ENCODE results near the gene C16orf54.
A peak's percentile ranks its signal among the peaks of the same experiment; 100 is the strongest.
"Not testable (repeated sequence)": the region's sequence is repeated elsewhere in the genome, so short reads cannot be mapped to it uniquely, and the experiment has no call there.

The C16orf54 gene

GRCh38 chr16:29738514-29738913, 7.3 kb downstream of the C16orf54 start:
- no peak for DNase-seq

- no peak for DNase-seq
These were observed 8.1 kb downstream of the C16orf54 start for GRCh38 chr16:29737713-29738112.

GRCh38 chr16:29736764-29737163, 9.0 kb downstream of the C16orf54 start:
- DNase-seq = no peak

GRCh38 chr16:29736112-29736511, 9.7 kb downstream of the C16orf54 start:
- DNase-seq = no peak

GRCh38 chr16:29734786-29735185, 11.0 kb downstream of the C16orf54 start:
- no peak for DNase-seq

- not testable (repeated sequence) for DNase-seq
These were observed 13.8 kb downstream of the C16orf54 start for GRCh38 chr16:29731768-29732601.

GRCh38 chr16:29730649-29731048, 15.1 kb downstream of the C16orf54 start:
- no peak for DNase-seq

GRCh38 chr16:29729116-29729521, 16.7 kb downstream of the C16orf54 start:
- peak; percentile 22 to 77 for DNase-seq

- no peak for DNase-seq
These were observed 18.3 kb downstream of the C16orf54 start for GRCh38 chr16:29727452-29727851.

GRCh38 chr16:29726845-29727377, 18.9 kb downstream of the C16orf54 start:
- no peak for DNase-seq

GRCh38 chr16:29721167-29721879, 24.5 kb downstream of the C16orf54 start:
- DNase-seq = peak in 1 of 2 experiments; percentile 72

GRCh38 chr16:29720703-29721102, 25.1 kb downstream of the C16orf54 start:
- no peak for DNase-seq

- DNase-seq = no peak
These were observed 26.7 kb downstream of the C16orf54 start for GRCh38 chr16:29719063-29719462.

- no peak for DNase-seq
These were observed 28.7 kb downstream of the C16orf54 start for GRCh38 chr16:29717113-29717512.

GRCh38 chr16:29714972-29715371, 30.8 kb downstream of the C16orf54 start:
- no peak for DNase-seq

- no peak for DNase-seq
These were observed 31.4 kb downstream of the C16orf54 start for GRCh38 chr16:29714396-29714795.

GRCh38 chr16:29712809-29713208, 33.0 kb downstream of the C16orf54 start:
- DNase-seq = no peak

- DNase-seq = peak in 1 of 2 experiments; percentile 70
These were observed 35.3 kb downstream of the C16orf54 start for GRCh38 chr16:29710227-29711219.

- not testable (repeated sequence) for DNase-seq
These were observed 36.1 kb downstream of the C16orf54 start for GRCh38 chr16:29709657-29710056.

- DNase-seq = no peak
These were observed 36.7 kb downstream of the C16orf54 start for GRCh38 chr16:29708917-29709600.

GRCh38 chr16:29707160-29707559, 38.6 kb downstream of the C16orf54 start:
- DNase-seq = not testable (repeated sequence)

GRCh38 chr16:29705030-29705429, 40.8 kb downstream of the C16orf54 start:
- no peak for DNase-seq
